ENCODE measurements around the gene PHLDB1.
A peak's percentile ranks its signal among the peaks of the same experiment; 100 is the strongest.

Gene PHLDB1

GRCh38 chr11:118705791-118706545 is 98.6 kb downstream of the PHLDB1 start:
- peak overlapping the region; percentile 88 for H3K27ac Mint-ChIP-seq
- H3K27me3 Mint-ChIP-seq, result no peaks in the 10 kb centered on the region

GRCh38 chr11:118706546-118706825 is 99.1 kb downstream of the PHLDB1 start:
- Mint-ChIP-seq H3K4me1 (ENCODE audit: low read depth) (peaks cover 45% of the 10 kb centered on the region), H3K9me3 (ENCODE audit: low read depth) (no peaks in the 10 kb centered on the region), H3K36me3 (no peaks in the 10 kb centered on the region), H3K4me3 (no peak overlapping the region), H3K27me3 (no peaks in the 10 kb centered on the region), H3K27ac (no peak overlapping the region)

More at GRCh38 chr11:118705791-118706545, 98.6 kb downstream of the PHLDB1 start:
- H3K9me3 Mint-ChIP-seq (ENCODE audit: low read depth), result no peaks in the 10 kb centered on the region
- peaks cover 47% of the 10 kb centered on the region for H3K4me1 Mint-ChIP-seq (ENCODE audit: low read depth)
- H3K4me3 Mint-ChIP-seq, result peak overlapping the region; percentile 75
- H3K36me3 Mint-ChIP-seq, result no peaks in the 10 kb centered on the region

All from activated naive CD8-positive, alpha-beta T cell (primary cell).